HepG2 (cell line): ENCODE measurements around the gene NPDC1. TPM values are rescaled to one million over a fixed set of nuclear protein-coding genes. Genes with fewer than 3 reads are reported as not detected.

Experiments
- ATAC-seq: fragments of 200-7000 bp; cut with Tn5 transposase; 3 replicates; pipeline ENCODE4 v1.9.1; 2020; ENCODE audit warnings: mild to moderate bottlenecking, moderate library complexity
- BruUV-seq: library from RNA; stranded (reverse); fragments of 400-500 nt; replicated peaks from 2 replicates; lab custom pipeline; 2021; lab: Mats Ljungman, UMichigan
- CTCF ChIA-PET: fragments of 300-600 bp; formaldehyde crosslinking; extraction: SDS; loops from one replicate; lab custom pipeline; 2021; ENCODE audit warnings: low total read pairs, inconsistent platforms, low intra/inter-chr PET ratio; lab: Yijun Ruan, JAX
- POLR2A ChIA-PET: fragments of 350-600 bp; sonication (Branson Sonifier 250); formaldehyde crosslinking; loops from one replicate; lab custom pipeline; 2020; ENCODE audit warnings: antibody characterized with exemption, inconsistent platforms; lab: Yijun Ruan, JAX
- DNase-seq: peaks from one replicate; pipeline ENCODE4 v3.0.0-alpha.2; 2015; ENCODE audit warnings: low spot score
- FAIRE-seq: peaks from 3 replicates; lab custom pipeline; 2011; peaks lifted over from hg19 to GRCh38; lab: Jason Lieb, UNC
- H2AFZ ChIP-seq: one replicate; pipeline ENCODE4 v1.6.1; 2011; ENCODE audit warnings: low read length, inconsistent platforms
- H3K27ac ChIP-seq: fragments of 300-600 bp; 3 replicates; pipeline ENCODE4 v1.8.0; 2011; ENCODE audit warnings: mixed run types, mild to moderate bottlenecking, mixed read lengths, low read length, inconsistent platforms; ENCODE audit not compliant: insufficient read depth; ENCODE audit errors: extremely low read length
- H3K27me3 ChIP-seq, 2 experiments: fragments of 200-600 bp in 1 of 2; 2 replicates in 1 of 2; 3 replicates in 1 of 2; pipeline versions ENCODE4 v1.6.0 to v1.8.0; 2011; ENCODE audit warnings: low read length in 2 of 2, mild to moderate bottlenecking in 2 of 2, moderate library complexity in 2 of 2, inconsistent platforms in 1 of 2; ENCODE audit not compliant: insufficient read depth in 2 of 2, control insufficient read depth in 1 of 2
- H3K36me3 ChIP-seq, 2 experiments: fragments of 200-600 bp in 1 of 2; replicated peaks in 1 of 2; 2 replicates in 1 of 2; 3 replicates in 1 of 2; pipeline versions ENCODE4 v1.5.1 to v1.8.0; 2011; ENCODE audit warnings: low read length in 2 of 2, inconsistent platforms in 1 of 2; ENCODE audit not compliant: insufficient read depth in 2 of 2, control insufficient read depth in 1 of 2
- H3K4me1 ChIP-seq: 2 replicates; pipeline ENCODE4 v1.5.1; 2012; ENCODE audit warnings: low read length, inconsistent platforms; ENCODE audit not compliant: insufficient read depth
- H3K4me2 ChIP-seq: 2 replicates; pipeline ENCODE4 v1.6.0; 2011; ENCODE audit warnings: low read depth, low read length, inconsistent platforms
- H3K4me3 ChIP-seq, 3 experiments: fragments of 200-600 bp in 1 of 3; sonication (generic), shearing (Covaris generic) in 1 of 3; replicated peaks in 1 of 3; 2 replicates each; pipeline ENCODE4 v1.5.1; 2011 to 2016; ENCODE audit warnings: low read length in 3 of 3, inconsistent platforms in 2 of 3, low read depth in 2 of 3, mild to moderate bottlenecking in 2 of 3, control low read depth in 1 of 3, mixed read lengths in 1 of 3; ENCODE audit not compliant: insufficient read depth in 1 of 3
- H3K79me2 ChIP-seq: one replicate; pipeline ENCODE4 v1.6.1; 2011; ENCODE audit warnings: low read length, inconsistent platforms; ENCODE audit not compliant: insufficient read depth
- H3K9ac ChIP-seq: 2 replicates; pipeline ENCODE4 v1.6.0; 2011; ENCODE audit warnings: mild to moderate bottlenecking, low read depth, low read length, inconsistent platforms; ENCODE audit not compliant: insufficient read depth
- H3K9me3 ChIP-seq: 2 replicates; pipeline ENCODE4 v1.5.1; 2012; ENCODE audit warnings: mild to moderate bottlenecking, low read length
- H4K20me1 ChIP-seq: 2 replicates; pipeline ENCODE4 v1.6.0; 2011; ENCODE audit warnings: inconsistent platforms, mild to moderate bottlenecking, low read length, moderate library complexity; ENCODE audit not compliant: insufficient read depth
- CEBPG ChIP-seq: IDR thresholded peaks from 2 replicates; pipeline ENCODE4 v1.6.1; 2016
- FOXC1 ChIP-seq: sonication (generic); formaldehyde crosslinking; IDR thresholded peaks from 2 replicates; pipeline ENCODE4 v1.8.0; 2022; ENCODE audit warnings: mild to moderate bottlenecking, missing genetic modification reagents, borderline replicate concordance
- GATAD2A ChIP-seq: IDR thresholded peaks from 2 replicates; pipeline ENCODE4 v1.6.1; 2016
- GLI4 ChIP-seq: sonication (generic); formaldehyde crosslinking; IDR thresholded peaks from 2 replicates; pipeline ENCODE4 v1.5.1; 2020; ENCODE audit warnings: missing genetic modification reagents, mild to moderate bottlenecking, moderate library complexity, borderline replicate concordance
- HCFC1 ChIP-seq: fragments of 150-350 bp; IDR thresholded peaks from 2 replicates; pipeline ENCODE4 v1.6.1; 2014; ENCODE audit warnings: low read depth, low read length
- KDM5B ChIP-seq: sonication (generic); formaldehyde crosslinking; IDR thresholded peaks from 2 replicates; pipeline ENCODE4 v1.4.0; 2020; ENCODE audit warnings: missing genetic modification reagents, mild to moderate bottlenecking, borderline replicate concordance
- MYC ChIP-seq: sonication (generic); formaldehyde crosslinking; IDR thresholded peaks from 2 replicates; pipeline ENCODE4 v1.9.0; 2021; ENCODE audit warnings: missing genetic modification reagents, borderline replicate concordance
- REXO4 ChIP-seq: sonication (generic); formaldehyde crosslinking; IDR thresholded peaks from 2 replicates; pipeline ENCODE4 v1.8.0; 2022; ENCODE audit warnings: missing genetic modification reagents, mild to moderate bottlenecking, borderline replicate concordance
- SOX6 ChIP-seq, 2 experiments: fragments of 450-650 bp in 1 of 2; sonication (generic) in 1 of 2; formaldehyde crosslinking in 1 of 2; IDR thresholded peaks; 2 replicates each; pipeline versions ENCODE4 v1.4.0 to v1.6.1; 2017 to 2020; ENCODE audit warnings: antibody characterized with exemption in 1 of 2, mild to moderate bottlenecking in 1 of 2, missing genetic modification reagents in 1 of 2
- SPEN ChIP-seq: sonication (generic); formaldehyde crosslinking; IDR thresholded peaks from 2 replicates; pipeline ENCODE4 v1.5.1; 2020; ENCODE audit warnings: low read depth, mild to moderate bottlenecking, missing genetic modification reagents
- ZBTB7B ChIP-seq: sonication (generic); formaldehyde crosslinking; IDR thresholded peaks from 2 replicates; pipeline ENCODE4 v1.4.0; 2020; ENCODE audit warnings: missing genetic modification reagents
- ZKSCAN1 ChIP-seq: fragments of 150-350 bp; IDR thresholded peaks from 2 replicates; pipeline ENCODE4 v1.6.1; 2014; ENCODE audit warnings: low read length
- ZNF225 ChIP-seq: sonication (generic); formaldehyde crosslinking; IDR thresholded peaks from 2 replicates; pipeline ENCODE4 v1.4.0; 2020; ENCODE audit warnings: mild to moderate bottlenecking, missing genetic modification reagents
- ZNF256 ChIP-seq: sonication (generic); formaldehyde crosslinking; conservative IDR thresholded peaks from 2 replicates; pipeline ENCODE4 v1.4.0; 2020; ENCODE audit warnings: missing genetic modification reagents
- ZNF30 ChIP-seq: sonication (generic); formaldehyde crosslinking; IDR thresholded peaks from 2 replicates; pipeline ENCODE4 v1.5.0; 2020; ENCODE audit warnings: mild to moderate bottlenecking, missing genetic modification reagents
- ZNF788 ChIP-seq: sonication (generic); formaldehyde crosslinking; IDR thresholded peaks from 2 replicates; pipeline ENCODE4 v1.5.0; 2020; ENCODE audit warnings: mild to moderate bottlenecking, missing genetic modification reagents, borderline replicate concordance
- ZSCAN31 ChIP-seq: sonication (generic); formaldehyde crosslinking; IDR thresholded peaks from 2 replicates; pipeline ENCODE4 v1.5.0; 2020; ENCODE audit warnings: low read depth, mild to moderate bottlenecking, missing genetic modification reagents
- WGBS: methylation state at CpG from one replicate; pipeline ENCODE4 v1.1.6; 2017; ENCODE audit warnings: low lambda C conversion rate; 5-methylcytosine and 5-hydroxymethylcytosine counted together
- in situ Hi-C: cut with HindIII; loops from 2 replicates; pipeline ENCODE4 v1.10.0; 2017; ENCODE audit warnings: low pct_unique_long_range_greater_than_20kb; ENCODE audit not compliant: extremely low pct_ligation_motif_present
- intact Hi-C: fragments of 100-400 bp; cut with micrococcal nuclease; formaldehyde crosslinking; loops from one replicate; pipeline ENCODE4 v1.10.0; 2022; ENCODE audit not compliant: unreplicated experiment
- polyA plus RNA-seq, 8 experiments: library from polyadenylated mRNA; depleted of rRNA in 3 of 8; stranded (reverse) in 7 of 8; unstranded in 1 of 8; fragments of >200 nt; fragmentation: Illumina TruSeq in 4 of 8; extraction: Trizol in 4 of 8; gene quantifications; 2 replicates each; pipeline versions ENCODE4 v1.2.1 to v1.2.3, GENCODE V29; 2011 to 2016; ENCODE audit warnings: low read depth in 4 of 8, missing spikeins in 1 of 8, mixed read lengths in 1 of 8; ENCODE audit not compliant: insufficient read depth in 1 of 8
- total RNA-seq, 5 experiments: library from RNA; depleted of rRNA; stranded (reverse); fragments of >200 nt; fragmentation: Illumina TruSeq; extraction: Trizol; gene quantifications; 2 replicates each; pipeline ENCODE4 v1.2.3, GENCODE V29; 2016; ENCODE audit warnings: low read depth in 1 of 5
- TF ChIP-seq, protein P1 (sequence below): sonication (generic); formaldehyde crosslinking; IDR thresholded peaks from 2 replicates; pipeline ENCODE4 v1.5.0; 2020; ENCODE audit warnings: mild to moderate bottlenecking, missing genetic modification reagents, moderate library complexity
- TF ChIP-seq, protein P2 (sequence below): sonication (generic); formaldehyde crosslinking; IDR thresholded peaks from 2 replicates; pipeline ENCODE4 v1.4.0; 2020; ENCODE audit warnings: missing genetic modification reagents

Gene NPDC1
- total and polyA plus RNA-seq, 2 of the 13 experiments (the other 11 are each of a cell fraction or from before 2014, with no cell fraction given), result 0.84 to 5.4 TPM

DNA sequence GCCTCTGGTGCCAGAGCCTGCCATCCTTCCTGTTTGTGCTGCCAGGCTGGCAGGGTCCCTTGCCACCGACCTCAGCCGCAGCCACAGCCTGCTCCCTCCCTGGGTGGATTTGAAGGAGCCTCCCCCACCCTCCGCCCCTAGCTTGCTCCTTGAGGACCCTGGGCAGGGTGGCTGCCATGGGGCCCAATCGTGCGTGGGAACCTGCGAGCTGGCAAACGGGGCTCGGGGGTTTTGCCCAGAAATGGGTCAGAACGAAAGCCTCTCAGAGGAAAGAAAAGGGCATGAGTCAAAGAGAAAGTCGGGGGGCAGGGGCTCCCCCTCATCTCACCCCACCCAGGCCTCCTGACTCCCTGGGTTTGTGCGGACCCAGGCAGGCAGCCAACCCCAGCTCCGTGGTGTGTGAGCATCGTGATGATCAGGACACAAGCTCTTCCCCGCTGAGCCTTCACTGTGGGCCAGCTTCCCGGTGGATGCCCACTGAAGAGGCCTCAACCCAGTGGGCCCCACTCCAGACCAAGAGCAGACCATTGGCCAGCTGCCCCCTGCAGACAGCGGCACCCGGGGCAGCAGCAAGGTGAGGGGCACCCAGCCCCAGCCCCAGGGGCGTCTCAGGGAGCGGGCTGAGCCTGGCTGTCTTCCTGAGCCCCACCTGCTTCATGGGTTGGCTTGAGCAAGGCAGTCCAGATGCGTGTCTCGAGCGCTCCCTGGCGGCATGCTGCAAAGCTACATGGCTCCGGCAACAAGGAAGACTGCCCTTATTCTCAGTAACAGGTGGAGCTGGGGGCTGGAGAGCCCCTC, 11.1 kb downstream of the NPDC1 start:
- Histone ChIP-seq H3K9ac (no peak overlapping the region), H3K4me2 (peak overlapping the region; percentile 44; the same call in 1 of the 2 replicates), H4K20me1 (no peaks in the 10 kb centered on the region), H3K79me2 (no peaks in the 10 kb centered on the region), H3K36me3 (no peaks in the 10 kb centered on the region), H3K27me3 (peaks cover 0 to 10% of the 10 kb centered on the region in 2 experiments; a peak in 1 of 5 replicates), H3K9me3 (no peaks in the 10 kb centered on the region), H2AFZ (no peak overlapping the region), H3K4me3 (peak overlapping the region in 1 of 3 experiments; percentile 36; a peak in 1 of 6 replicates), H3K4me1 (peaks cover 50% of the 10 kb centered on the region), H3K27ac (no peak overlapping the region)
- DNase-seq (peak; percentile 71), ATAC-seq (peak; percentile 87), FAIRE-seq (peak; percentile 80)
- POLR2A ChIA-PET, result interaction anchor here (0.7 to 1.8 kb wide), 9 partner anchors 10 to 247 kb away, joined by 3 to 10 read pairs (median 3); partner anchors contain the start of genes C8G, FBXW5, MAN1B1 and SAPCD2
- intact Hi-C loops (loop anchor here (1.0 to 2.0 kb wide), 2 partner anchors 86 to 248 kb away; no protein-coding TSS in a partner anchor), in situ Hi-C loops (loop anchor here (5.0 to 10.0 kb wide), 2 partner anchors 88 to 190 kb away; partner anchors contain the start of genes AJM1, C8G and PHPT1)
- CTCF ChIA-PET, result interaction anchor here (1.5 to 2.3 kb wide), 3 partner anchors 15 to 247 kb away, joined by 5 to 15 read pairs (median 10); no protein-coding TSS in a partner anchor
- WGBS, result 30% methylated on average over 9 of the region's 24 CpGs
- BruUV-seq, result no TSS peak
- TF ChIP-seq CEBPG (CRISPR knock-in tag), result 0 out of 2 replicates have a peak, but pooled peaks have one; percentile 27
- no peak for TF ChIP-seq ZNF30
- TF ChIP-seq, protein P1, sequence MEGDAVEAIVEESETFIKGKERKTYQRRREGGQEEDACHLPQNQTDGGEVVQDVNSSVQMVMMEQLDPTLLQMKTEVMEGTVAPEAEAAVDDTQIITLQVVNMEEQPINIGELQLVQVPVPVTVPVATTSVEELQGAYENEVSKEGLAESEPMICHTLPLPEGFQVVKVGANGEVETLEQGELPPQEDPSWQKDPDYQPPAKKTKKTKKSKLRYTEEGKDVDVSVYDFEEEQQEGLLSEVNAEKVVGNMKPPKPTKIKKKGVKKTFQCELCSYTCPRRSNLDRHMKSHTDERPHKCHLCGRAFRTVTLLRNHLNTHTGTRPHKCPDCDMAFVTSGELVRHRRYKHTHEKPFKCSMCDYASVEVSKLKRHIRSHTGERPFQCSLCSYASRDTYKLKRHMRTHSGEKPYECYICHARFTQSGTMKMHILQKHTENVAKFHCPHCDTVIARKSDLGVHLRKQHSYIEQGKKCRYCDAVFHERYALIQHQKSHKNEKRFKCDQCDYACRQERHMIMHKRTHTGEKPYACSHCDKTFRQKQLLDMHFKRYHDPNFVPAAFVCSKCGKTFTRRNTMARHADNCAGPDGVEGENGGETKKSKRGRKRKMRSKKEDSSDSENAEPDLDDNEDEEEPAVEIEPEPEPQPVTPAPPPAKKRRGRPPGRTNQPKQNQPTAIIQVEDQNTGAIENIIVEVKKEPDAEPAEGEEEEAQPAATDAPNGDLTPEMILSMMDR (CRISPR knock-in tag), result peak; percentile 99
- 0 out of 2 replicates have a peak, but pooled peaks have one; percentile 23 for TF ChIP-seq ZNF788 (CRISPR knock-in tag)
- TF ChIP-seq, protein P2, sequence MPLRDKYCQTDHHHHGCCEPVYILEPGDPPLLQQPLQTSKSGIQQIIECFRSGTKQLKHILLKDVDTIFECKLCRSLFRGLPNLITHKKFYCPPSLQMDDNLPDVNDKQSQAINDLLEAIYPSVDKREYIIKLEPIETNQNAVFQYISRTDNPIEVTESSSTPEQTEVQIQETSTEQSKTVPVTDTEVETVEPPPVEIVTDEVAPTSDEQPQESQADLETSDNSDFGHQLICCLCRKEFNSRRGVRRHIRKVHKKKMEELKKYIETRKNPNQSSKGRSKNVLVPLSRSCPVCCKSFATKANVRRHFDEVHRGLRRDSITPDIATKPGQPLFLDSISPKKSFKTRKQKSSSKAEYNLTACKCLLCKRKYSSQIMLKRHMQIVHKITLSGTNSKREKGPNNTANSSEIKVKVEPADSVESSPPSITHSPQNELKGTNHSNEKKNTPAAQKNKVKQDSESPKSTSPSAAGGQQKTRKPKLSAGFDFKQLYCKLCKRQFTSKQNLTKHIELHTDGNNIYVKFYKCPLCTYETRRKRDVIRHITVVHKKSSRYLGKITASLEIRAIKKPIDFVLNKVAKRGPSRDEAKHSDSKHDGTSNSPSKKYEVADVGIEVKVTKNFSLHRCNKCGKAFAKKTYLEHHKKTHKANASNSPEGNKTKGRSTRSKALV (CRISPR knock-in tag), result 0 out of 2 replicates have a peak, but pooled peaks have one; percentile 48
- TF ChIP-seq ZKSCAN1, result no peak
- peak; percentile 53; the same call in 1 of the 2 replicates for TF ChIP-seq KDM5B
- 0 out of 2 replicates have a peak, but pooled peaks have one; percentile 48 for TF ChIP-seq GATAD2A (CRISPR knock-in tag)
- TF ChIP-seq SPEN, result peak; percentile 40; the same call in 1 of the 2 replicates
- no peak for TF ChIP-seq ZNF256 (CRISPR knock-in tag)
- peak; percentile 29; the same call in 1 of the 2 replicates for TF ChIP-seq MYC (CRISPR knock-in tag)
- no peak for TF ChIP-seq REXO4
- TF ChIP-seq ZBTB7B, result 0 out of 2 replicates have a peak, but pooled peaks have one; percentile 49
- no peak for TF ChIP-seq HCFC1
- TF ChIP-seq SOX6 (IDR thresholded peaks at IDR 0.05), result no peak
- 0 out of 2 replicates have a peak, but pooled peaks have one; percentile 22 for TF ChIP-seq SOX6 (CRISPR knock-in tag; IDR thresholded peaks at IDR 0.05)
- peak; percentile 34; the same call in 1 of the 2 replicates for TF ChIP-seq ZNF225 (CRISPR knock-in tag)
- peak; percentile 47; the same call in 1 of the 2 replicates for TF ChIP-seq ZSCAN31 (CRISPR knock-in tag)
- TF ChIP-seq FOXC1, result 0 out of 2 replicates have a peak, but pooled peaks have one; percentile 50
- 0 out of 2 replicates have a peak, but pooled peaks have one; percentile 42 for TF ChIP-seq GLI4 (CRISPR knock-in tag)
